Endothelial cell of hepatic sinusoid (primary cell): ENCODE results near the gene MAGEA11.
"Not testable (repeated sequence)": the region's sequence is repeated elsewhere in the genome, so short reads cannot be mapped to it uniquely, and the experiment has no call there.

Experiments
- in situ Hi-C: cut with HindIII; loops from 2 replicates; pipeline ENCODE4 v1.10.0; 2017; ENCODE audit warnings: low sequenced_read_pairs

MAGEA11 gene, protein sequence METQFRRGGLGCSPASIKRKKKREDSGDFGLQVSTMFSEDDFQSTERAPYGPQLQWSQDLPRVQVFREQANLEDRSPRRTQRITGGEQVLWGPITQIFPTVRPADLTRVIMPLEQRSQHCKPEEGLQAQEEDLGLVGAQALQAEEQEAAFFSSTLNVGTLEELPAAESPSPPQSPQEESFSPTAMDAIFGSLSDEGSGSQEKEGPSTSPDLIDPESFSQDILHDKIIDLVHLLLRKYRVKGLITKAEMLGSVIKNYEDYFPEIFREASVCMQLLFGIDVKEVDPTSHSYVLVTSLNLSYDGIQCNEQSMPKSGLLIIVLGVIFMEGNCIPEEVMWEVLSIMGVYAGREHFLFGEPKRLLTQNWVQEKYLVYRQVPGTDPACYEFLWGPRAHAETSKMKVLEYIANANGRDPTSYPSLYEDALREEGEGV

DNA sequence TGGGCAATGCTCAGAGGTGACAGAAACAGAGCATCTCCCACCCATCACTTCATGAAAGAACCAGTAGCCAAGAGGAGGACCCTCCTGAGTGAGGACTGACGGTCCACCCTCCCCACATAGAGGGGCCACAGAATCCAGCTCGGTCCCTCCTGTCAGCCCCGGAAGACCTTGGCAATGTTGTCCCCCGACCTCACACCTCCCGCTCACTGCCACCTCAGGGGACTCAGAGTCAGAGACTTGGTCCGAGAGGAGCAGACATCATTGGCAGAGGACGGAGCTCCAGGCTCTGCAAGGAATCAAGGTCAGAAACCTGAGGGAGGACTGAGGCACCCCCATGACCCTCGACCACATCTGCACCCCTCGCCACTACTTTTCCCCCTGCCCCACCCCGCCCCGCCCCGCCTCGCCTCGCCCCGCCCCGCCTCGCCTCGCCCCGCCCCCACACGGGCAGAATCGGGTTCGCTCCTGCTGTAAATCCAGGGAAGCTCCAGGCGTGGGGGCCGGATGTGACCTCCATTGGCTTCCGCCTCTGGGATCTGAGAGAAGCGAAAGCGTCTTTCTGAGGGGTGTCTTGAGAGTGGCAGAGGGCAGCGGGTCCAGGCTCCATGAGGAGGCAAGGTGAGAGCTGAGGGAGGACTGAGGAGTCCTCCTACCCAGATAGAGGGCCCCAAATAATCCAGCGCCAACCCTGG, at the start of gene MAGEA11:
TSS of gene MAGEA11 (plus strand) at position 516 of the 692 bp plus-strand sequence. CDS start 1,100 bp downstream, outside the sequence.
- in situ Hi-C loops: no loop called here

DNA sequence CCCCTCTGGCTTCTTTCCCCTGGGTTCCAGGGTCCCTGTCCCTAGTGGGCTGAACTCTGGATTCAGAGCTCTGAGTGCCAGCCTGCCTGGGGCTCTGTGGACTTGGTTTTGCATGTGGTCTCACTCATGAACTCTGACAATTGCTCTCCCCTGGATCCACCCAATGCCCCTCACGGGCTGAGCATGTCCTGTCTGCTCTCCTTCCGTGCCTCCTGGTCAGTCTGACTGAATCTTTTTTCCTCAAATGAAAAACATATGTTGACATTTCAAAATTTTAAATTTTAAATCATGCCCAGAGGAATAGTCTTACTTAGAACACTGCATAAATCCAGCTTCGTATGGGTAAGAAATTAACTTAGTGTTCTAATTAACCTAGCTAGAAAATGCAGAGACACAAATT, 36.8 kb upstream of the MAGEA11 start:
- in situ Hi-C loops: not testable (repeated sequence)

- in situ Hi-C loops: not testable (repeated sequence)
Measured at GRCh38 chrX:149675554-149675953, 36.3 kb upstream of the MAGEA11 start.

DNA sequence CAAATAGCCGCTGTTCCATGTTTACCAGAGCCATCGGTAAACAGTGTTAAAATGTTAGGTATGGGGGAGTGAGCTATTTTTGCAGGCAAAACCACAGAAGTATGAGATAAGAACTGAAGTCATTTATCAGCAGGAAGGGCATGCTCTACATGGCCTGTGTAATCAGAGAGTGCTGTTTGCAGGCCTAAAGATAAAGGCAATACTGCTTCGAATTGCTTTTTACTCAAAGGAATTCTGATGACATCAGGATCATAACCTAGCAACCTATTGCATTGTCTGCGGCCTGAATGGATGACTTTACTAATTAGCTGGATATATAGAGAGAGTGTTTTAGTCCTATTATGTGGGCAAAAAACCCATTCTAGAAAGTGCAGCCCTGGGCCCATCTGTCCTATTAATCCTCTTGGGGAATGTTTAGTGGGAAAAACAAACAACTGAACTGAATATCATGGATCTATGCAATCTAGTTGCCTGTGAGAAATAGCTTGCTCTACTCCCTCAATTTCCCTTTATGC, 32.6 kb upstream of the MAGEA11 start:
- in situ Hi-C loops: not testable (repeated sequence)

DNA sequence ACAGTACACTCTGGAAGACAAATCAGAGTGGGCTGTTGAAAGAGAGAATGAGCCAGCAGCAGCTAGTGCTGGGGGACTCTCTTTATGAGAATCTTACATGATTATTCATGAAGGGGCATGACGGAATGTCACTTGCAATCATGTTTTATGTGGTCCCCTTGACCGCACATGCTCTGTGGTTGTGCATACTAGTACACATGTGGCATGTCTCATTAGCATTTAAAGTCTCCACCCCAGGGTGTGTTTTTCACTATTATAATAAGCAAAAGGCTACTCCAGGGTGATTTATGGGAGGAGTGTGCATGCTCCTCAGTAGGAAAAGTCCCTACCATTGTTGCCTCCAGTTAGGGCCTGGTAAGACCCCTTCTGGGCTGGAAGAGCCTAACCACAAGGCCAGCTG, 30.7 kb upstream of the MAGEA11 start:
- in situ Hi-C loops: no loop called here

GRCh38 chrX:149682031-149682430, 29.8 kb upstream of the MAGEA11 start:
- in situ Hi-C loops: no loop called here

GRCh38 chrX:149682956-149683947, 28.6 kb upstream of the MAGEA11 start:
- in situ Hi-C loops: no loop called here

GRCh38 chrX:149683966-149684730, 27.7 kb upstream of the MAGEA11 start:
- in situ Hi-C loops: no loop called here

- in situ Hi-C loops: no loop called here
Measured at GRCh38 chrX:149687991-149688390, 23.9 kb upstream of the MAGEA11 start.

- in situ Hi-C loops: no loop called here
Measured at GRCh38 chrX:149688552-149688951, 23.3 kb upstream of the MAGEA11 start.

- in situ Hi-C loops: no loop called here
Measured at GRCh38 chrX:149691794-149692193, 20.1 kb upstream of the MAGEA11 start.

DNA sequence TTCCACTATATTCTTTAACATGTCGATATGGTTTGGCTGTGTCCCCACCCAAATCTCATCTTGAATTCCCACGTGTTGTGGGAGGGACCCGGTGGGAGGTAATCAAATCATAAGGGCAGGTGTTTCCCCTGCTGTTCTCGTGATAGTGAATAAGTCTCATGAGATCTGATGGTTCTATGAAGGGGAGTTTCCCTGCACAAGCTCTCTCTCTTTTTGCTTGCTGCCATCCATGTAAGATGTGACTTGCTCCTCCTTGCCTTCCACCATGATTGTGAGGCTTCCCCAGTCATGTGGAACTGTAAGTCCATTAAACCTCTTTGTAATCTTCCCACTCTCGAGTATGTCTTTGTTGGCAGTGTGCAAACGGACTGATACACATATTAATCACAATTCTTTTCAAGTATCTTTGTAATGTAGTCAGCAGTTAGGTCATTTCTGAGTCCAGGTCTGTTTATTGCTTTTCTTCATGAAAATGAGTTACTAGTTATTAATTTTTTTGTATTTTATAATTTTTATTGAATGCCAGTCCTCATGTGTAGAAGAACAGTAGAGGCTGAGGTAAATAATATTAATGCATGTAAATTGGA, 19.1 kb upstream of the MAGEA11 start:
- in situ Hi-C loops: not testable (repeated sequence)

- in situ Hi-C loops: no loop called here
Measured at GRCh38 chrX:149699761-149700160, 12.1 kb upstream of the MAGEA11 start.

DNA sequence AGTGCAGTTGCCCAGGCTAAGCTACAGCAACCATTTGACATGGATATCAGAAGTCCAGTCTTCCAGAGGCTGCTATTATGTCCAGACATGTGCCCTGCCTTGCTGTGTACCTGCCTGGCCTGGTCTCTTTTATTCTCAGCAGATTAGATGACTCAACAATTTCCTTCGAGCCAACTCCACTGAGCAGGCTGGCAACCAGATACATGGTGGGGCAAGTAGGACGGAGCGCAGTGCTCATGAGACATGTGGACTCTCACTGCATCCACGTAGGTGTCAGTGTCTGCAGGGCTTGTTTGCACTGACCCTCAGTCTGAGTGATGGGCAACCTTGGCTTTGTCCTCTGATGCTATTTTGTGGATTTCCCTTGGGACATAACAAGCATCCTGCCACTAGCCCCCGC, 7.2 kb upstream of the MAGEA11 start:
- in situ Hi-C loops: no loop called here

GRCh38 chrX:149707147-149707901, 4.5 kb upstream of the MAGEA11 start:
- in situ Hi-C loops: no loop called here

DNA sequence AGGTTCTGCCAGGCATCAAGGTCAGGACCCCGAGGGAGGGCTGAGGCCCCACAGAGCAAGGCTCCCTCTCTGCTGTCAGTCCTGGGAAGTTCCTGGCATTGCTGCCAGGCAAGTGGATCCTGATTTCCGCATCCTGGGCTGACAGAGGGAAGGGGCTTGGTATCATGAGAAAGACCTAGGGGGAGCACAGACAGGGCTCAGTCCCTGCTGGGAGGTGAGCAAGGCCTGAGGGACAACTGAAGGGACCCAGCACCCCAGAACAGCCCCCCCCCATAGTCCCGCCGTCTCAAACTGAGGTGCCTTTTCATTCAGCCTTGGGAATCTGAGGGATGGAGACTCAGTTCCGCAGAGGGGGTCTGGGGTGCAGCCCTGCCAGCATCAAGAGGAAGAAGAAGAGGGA, 971 bp downstream of the MAGEA11 start:
- in situ Hi-C loops: no loop called here

GRCh38 chrX:149713279-149714050, 1.6 kb downstream of the MAGEA11 start:
- in situ Hi-C loops: no loop called here

GRCh38 chrX:149715468-149715867, 3.6 kb downstream of the MAGEA11 start:
- in situ Hi-C loops: no loop called here
